Skeletal muscle satellite cell (primary cell): ENCODE data around the gene BRSK2.

Source experiments
- H3K27me3 ChIP-seq: 2 replicates; pipeline ENCODE4 v1.7.0; 2013; ENCODE audit warnings: low read length; ENCODE audit not compliant: control insufficient read depth, insufficient read depth
- H3K36me3 ChIP-seq: 2 replicates; pipeline ENCODE4 v1.7.0; 2013; ENCODE audit warnings: mild to moderate bottlenecking, control low read depth, low read length; ENCODE audit not compliant: insufficient read depth
- H3K4me1 ChIP-seq: 2 replicates; pipeline ENCODE4 v1.7.0; 2013; ENCODE audit warnings: low read length; ENCODE audit not compliant: control insufficient read depth, insufficient read depth
- H3K4me2 ChIP-seq: 2 replicates; pipeline ENCODE4 v1.7.0; 2013; ENCODE audit warnings: mild to moderate bottlenecking, low read length
- H3K4me3 ChIP-seq: 2 replicates; pipeline ENCODE4 v1.7.0; 2013; ENCODE audit warnings: low read length
- H3K9ac ChIP-seq: 2 replicates; pipeline ENCODE4 v1.7.0; 2013; ENCODE audit warnings: mild to moderate bottlenecking, low read depth, low read length, moderate library complexity
- H3K9me3 ChIP-seq: replicated peaks from 2 replicates; pipeline ENCODE4 v1.7.0; 2013; ENCODE audit warnings: mild to moderate bottlenecking, control low read depth, low read length

Gene BRSK2

DNA sequence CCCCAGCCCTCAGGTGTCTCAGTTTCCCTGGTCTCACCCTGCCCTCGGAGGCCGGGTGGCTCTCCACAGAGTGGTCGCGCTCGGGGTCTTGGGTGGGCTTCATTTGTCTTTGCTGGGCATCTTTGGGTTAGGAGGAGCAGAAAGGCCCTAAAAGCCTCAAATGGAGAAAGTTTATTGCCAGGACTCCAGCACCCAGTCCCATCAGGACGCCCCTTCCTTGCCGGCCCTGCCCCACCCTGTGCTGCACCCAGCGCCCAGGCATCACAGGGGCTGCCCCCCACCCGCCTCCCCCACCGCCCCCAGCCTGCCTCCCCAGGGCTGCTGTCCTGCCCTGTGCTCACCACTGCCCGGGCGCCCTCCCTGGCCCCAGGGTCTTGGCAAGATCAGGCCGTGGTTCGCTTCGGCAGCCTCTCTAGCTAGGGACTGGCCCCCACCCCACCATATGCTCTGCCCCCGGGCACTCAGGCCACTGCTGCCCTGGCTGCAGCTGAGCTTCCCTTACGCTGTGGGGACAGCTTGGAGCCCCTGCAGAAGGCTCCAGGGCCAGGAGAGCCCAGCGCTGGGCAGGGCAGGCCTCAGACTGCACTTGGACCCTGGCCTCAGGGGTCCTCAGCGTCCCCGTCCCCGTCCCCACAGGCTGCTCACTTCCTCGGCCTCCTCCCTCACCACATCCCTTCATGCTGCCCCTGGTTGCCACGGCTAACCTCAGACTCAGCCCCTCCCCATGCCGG is 65.5 kb downstream of the BRSK2 start:
- Histone ChIP-seq H3K27me3 (peaks cover 29% of the 10 kb centered on the region), H3K4me3 (no peak overlapping the region), H3K36me3 (no peaks in the 10 kb centered on the region), H3K9me3 (no peaks in the 10 kb centered on the region), H3K4me1 (no peaks in the 10 kb centered on the region), H3K9ac (no peak overlapping the region), H3K4me2 (no peak overlapping the region)

DNA sequence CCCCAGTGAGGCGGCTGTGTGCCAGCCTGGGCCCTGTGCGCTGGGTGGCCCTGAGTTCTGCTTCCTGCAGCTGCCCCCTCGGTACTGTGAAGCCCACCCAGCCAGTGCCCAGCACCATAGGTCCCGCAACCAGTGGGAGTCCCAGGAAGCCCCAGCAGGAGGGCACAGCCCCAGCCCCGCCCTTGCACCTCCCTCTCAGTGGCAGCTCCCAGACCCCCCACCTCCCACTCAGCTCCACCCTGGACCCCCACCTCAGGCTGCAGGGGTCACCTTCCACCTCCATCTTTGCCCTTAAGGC is 66.0 kb downstream of the BRSK2 start:
- Histone ChIP-seq H3K4me1 (peaks cover 1% of the 10 kb centered on the region), H3K36me3 (no peaks in the 10 kb centered on the region), H3K4me2 (no peak overlapping the region), H3K27me3 (peaks cover 29% of the 10 kb centered on the region), H3K9ac (no peak overlapping the region), H3K9me3 (no peaks in the 10 kb centered on the region), H3K4me3 (no peak overlapping the region)

DNA sequence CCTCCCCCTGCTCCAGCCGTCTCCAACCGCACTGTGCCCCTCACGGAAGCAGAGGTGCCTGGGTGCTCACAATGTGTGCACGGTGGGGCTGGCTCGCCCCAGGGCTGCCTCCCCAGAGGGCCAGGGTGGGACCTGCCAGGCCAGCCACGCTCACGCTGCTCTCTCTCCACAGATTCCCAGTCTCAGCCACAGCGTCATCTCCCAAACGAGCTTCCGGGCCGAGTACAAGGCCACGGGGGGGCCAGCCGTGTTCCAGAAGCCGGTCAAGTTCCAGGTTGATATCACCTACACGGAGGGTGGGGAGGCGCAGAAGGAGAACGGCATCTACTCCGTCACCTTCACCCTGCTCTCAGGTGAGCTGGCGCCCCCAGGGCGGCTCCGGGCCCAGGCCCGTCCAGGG is 66.4 kb downstream of the BRSK2 start:
- Histone ChIP-seq H3K4me2 (no peak overlapping the region), H3K9ac (no peak overlapping the region), H3K36me3 (no peaks in the 10 kb centered on the region), H3K9me3 (no peaks in the 10 kb centered on the region), H3K27me3 (peaks cover 29% of the 10 kb centered on the region), H3K4me1 (peaks cover 6% of the 10 kb centered on the region), H3K4me3 (no peak overlapping the region)

DNA sequence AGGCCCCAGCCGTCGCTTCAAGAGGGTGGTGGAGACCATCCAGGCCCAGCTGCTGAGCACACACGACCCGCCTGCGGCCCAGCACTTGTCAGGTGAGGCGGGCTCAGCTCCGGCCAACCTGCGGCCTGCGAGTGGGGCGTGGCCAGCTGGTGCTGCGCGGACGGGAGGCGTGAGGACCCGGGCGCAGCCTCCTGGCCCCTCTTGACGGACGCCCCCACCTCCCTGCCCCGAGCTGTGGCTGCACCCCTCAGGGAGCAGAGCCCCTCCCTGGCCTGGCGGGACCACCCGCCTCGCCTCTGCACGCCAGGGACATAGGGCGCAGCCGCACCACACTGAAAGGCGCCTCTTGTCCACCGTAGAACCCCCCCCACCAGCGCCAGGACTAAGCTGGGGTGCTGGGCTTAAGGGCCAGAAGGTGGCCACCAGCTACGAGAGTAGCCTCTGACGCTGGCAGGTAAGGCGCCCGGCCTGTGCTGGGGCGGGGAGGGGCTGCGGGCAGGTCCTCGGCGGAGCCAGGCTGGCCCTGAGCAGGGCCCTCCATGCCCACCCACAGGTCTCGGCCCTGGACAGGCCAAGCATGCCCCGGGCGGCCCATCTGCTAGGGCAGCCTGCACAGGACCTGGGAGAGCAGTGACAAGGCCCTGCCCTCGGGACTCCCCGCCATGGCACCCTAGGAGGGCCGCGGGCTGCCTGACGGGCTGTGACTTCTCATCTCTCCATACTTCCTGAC is 67.0 kb downstream of the BRSK2 start:
- Histone ChIP-seq H3K27me3 (peaks cover 29% of the 10 kb centered on the region), H3K9me3 (no peaks in the 10 kb centered on the region), H3K4me2 (no peak overlapping the region), H3K9ac (no peak overlapping the region), H3K36me3 (no peaks in the 10 kb centered on the region), H3K4me1 (peaks cover 6% of the 10 kb centered on the region), H3K4me3 (no peak overlapping the region)

DNA sequence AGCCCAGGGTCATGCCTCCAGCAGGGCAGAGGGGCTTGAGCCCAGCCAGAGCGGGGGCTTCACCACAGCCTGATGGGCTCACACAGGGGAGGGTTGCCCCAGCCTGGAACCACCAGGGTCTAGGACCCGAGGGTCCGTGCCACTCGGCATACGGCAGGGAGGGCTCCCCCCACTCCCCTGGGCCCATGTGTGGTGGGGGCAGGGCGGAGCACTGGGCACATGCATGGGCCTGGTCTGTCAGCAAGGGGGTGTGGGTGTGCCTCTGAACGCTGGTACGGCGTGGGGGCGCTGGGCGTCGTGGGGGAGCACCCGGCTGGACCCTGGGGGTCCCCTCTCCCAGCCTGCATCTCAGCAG is 67.6 kb downstream of the BRSK2 start:
- H3K9me3 ChIP-seq = no peaks in the 10 kb centered on the region
- no peak overlapping the region for H3K4me3 ChIP-seq
- no peak overlapping the region for H3K4me2 ChIP-seq
- H3K36me3 ChIP-seq = no peaks in the 10 kb centered on the region
- H3K27me3 ChIP-seq = peaks cover 25% of the 10 kb centered on the region
- peaks cover 6% of the 10 kb centered on the region for H3K4me1 ChIP-seq
- no peak overlapping the region for H3K9ac ChIP-seq

DNA sequence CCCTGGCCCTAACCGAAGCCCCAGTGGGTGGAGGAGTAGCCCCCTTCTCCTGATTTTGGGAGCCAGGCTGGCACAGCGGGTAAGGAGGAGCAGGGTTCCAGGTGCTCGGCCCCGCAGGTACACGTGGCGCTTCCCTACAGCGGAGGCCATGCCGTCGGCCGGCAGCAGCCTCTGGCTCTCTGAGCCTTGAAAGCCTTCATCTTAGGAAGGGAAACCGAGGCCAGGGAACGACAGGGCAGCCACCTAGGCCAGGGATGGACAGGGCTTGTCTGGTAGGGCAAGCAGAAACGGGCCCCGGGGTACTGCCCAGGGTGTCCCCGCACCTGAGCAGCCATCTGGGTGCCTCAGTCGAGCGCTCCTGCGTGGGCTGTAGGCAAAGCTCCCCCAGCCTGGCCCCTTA is 68.1 kb downstream of the BRSK2 start:
- H3K4me2 ChIP-seq = no peak overlapping the region
- peaks cover 6% of the 10 kb centered on the region for H3K4me1 ChIP-seq
- H3K9me3 ChIP-seq = no peaks in the 10 kb centered on the region
- no peaks in the 10 kb centered on the region for H3K36me3 ChIP-seq
- no peak overlapping the region for H3K4me3 ChIP-seq
- H3K9ac ChIP-seq = no peak overlapping the region
- peaks cover 20% of the 10 kb centered on the region for H3K27me3 ChIP-seq

DNA sequence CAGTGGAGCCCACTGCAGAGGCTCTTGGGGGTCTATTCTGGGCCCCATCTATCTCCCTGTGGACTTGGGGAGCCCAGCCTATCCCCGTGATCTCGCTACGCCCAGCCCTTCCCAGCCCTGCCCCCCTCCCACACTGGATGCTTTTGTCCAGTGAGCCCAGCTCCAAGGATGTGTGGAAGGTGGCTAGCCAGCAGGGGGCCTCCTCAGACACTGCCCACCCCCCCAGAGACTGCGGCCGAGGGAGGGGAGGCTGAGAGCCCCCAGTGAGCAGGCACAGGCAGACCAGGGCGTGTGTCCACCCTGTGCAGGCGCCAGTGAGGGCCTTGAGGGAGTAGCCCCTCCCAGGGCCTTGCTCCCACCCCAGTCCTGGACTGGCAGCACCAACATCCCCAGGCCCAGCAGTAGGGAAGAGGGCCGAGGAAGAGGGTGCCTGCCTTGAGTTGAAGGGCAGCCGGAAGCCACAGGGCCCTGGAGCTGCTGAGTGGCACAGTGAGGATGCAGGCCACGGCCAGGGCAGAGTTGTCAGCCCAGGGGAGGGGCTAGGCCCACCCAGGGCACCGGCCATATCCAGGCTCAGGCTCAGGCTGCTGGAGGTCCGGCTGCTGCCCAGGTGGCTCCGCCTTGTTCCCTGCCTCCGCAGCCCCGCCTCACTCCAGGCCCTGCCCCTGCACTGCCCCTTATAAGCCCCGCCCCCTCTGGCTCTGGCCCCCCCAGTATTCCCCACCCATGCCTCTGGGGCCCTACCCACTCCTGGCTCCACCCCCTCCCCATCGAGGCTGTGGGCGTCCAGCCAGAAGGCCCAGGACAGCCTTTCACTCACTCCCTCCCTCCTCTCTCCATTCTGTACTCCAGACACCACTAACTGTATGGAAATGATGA is 68.8 kb downstream of the BRSK2 start:
- Histone ChIP-seq H3K4me2 (no peak overlapping the region), H3K4me3 (no peak overlapping the region), H3K27me3 (peaks cover 14% of the 10 kb centered on the region), H3K9ac (no peak overlapping the region), H3K36me3 (no peaks in the 10 kb centered on the region), H3K9me3 (no peaks in the 10 kb centered on the region), H3K4me1 (peaks cover 6% of the 10 kb centered on the region)

DNA sequence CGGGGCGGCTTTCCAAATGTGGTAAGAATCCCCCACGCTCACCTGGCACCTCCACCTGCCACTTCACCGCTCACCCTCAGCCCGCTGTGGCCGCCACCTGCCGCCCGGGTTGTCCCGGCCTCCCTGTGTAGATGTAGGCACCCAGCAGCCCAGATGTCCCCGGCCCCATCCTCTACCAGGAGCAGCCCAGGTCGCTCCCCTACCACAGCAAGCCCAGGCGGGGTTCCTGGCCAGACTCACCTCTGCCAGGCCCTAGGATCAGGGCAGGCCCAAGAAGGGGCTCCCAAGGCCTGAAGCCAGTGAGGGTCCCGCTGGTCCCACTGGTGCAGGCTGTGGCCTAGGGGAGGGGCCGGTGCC is 69.5 kb downstream of the BRSK2 start:
- no peak overlapping the region for H3K4me3 ChIP-seq
- no peaks in the 10 kb centered on the region for H3K9me3 ChIP-seq
- H3K4me2 ChIP-seq = no peak overlapping the region
- H3K36me3 ChIP-seq = no peaks in the 10 kb centered on the region
- H3K9ac ChIP-seq = no peak overlapping the region
- H3K4me1 ChIP-seq = peaks cover 6% of the 10 kb centered on the region
- peaks cover 8% of the 10 kb centered on the region for H3K27me3 ChIP-seq

DNA sequence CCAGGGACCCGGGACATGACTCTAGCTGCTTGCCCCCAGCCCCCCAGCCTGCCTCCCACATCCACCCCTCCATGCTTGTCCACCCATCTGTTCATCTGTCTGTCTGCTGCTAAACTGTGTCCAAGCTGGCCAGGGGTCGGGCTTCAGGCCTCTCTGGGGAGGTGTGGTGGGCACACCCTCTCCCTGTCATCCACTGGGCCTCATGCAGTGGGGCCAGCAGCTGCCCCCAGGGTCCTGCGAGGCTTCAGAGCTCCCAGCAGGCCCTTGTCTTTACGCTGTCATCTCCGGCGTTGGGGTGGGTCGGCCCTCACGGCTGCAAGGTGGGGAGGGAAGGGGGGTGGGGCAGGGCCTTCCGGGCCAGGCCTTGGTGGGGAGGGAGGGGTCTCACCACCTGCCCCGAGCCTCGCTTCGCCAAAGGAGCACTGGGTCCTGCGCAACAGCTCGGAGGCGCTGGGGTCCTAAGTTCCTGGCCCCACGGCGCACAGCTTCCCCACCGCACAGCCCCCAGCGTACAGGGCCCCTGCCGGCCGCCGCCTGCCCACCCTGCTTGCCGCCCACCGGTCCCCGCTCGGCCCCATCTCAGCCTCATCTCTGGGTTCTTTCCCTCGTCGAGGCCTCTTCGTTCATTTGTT is 70.1 kb downstream of the BRSK2 start:
- no peak overlapping the region for H3K4me3 ChIP-seq

DNA sequence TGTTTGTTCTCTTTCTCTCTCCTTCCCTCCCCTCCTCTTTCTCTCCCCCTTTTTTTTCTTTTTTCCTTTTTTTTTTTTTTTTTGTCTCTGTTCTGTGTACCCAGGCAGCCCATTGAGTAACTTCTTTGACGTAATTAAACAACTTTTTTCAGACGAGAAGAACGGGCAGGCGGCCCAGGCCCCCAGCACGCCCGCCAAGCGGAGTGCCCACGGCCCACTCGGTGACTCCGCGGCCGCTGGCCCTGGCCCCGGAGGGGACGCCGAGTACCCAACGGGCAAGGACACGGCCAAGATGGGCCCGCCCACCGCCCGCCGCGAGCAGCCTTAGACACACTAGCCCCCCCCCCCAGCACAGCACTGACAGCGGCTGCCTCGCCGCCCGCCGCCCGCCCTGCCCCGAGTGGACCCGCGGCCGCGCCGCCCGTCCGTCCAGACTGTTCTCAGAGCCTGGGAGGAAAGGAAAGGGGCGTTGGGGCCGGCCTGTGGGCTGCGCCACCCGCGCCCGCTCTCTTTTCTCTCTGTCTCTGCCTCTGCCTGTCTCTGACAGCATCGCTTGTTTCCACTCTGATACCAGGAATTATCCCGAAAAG is 70.8 kb downstream of the BRSK2 start:
- Histone ChIP-seq H3K4me1 (peaks cover 6% of the 10 kb centered on the region), H3K36me3 (no peaks in the 10 kb centered on the region), H3K27me3 (no peaks in the 10 kb centered on the region), H3K4me3 (no peak overlapping the region), H3K4me2 (peak overlapping the region; percentile 69), H3K9me3 (no peaks in the 10 kb centered on the region), H3K9ac (no peak overlapping the region)

More for the DNA sequence above, 70.1 kb downstream of the BRSK2 start:
- peaks cover 6% of the 10 kb centered on the region for H3K4me1 ChIP-seq
- H3K27me3 ChIP-seq = peaks cover under 1% of the 10 kb centered on the region
- H3K4me2 ChIP-seq = no peak overlapping the region
- no peaks in the 10 kb centered on the region for H3K9me3 ChIP-seq
- no peaks in the 10 kb centered on the region for H3K36me3 ChIP-seq
- no peak overlapping the region for H3K9ac ChIP-seq
